ENCODE results near the gene SYT4.

DNA sequence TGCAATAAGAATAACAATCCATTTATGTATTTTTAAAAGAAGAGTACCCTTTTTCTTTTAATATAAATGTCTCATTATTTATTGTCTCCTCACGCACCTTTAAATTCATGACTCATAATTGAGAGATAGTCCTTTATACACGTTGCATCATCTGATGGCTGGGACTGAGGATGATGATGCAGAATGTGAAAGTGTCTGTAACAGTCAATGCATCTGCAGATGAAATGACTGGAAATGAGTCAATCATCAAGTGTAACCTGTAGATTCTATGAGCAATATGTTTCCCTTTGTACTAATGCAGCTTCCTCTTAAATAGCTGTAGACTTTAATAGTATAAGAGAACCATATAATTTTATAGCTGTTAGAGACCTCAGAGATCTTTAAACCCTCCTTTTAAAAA lies 26.1 kb upstream of the SYT4 start:
- TF ChIP-seq ATF2 (CRISPR knock-in tag; IDR thresholded peaks at IDR 0.05; ENCODE audit: borderline replicate concordance, low read depth) (no peak), ZNF532 (CRISPR knock-in tag; IDR thresholded peaks at IDR 0.05; ENCODE audit: borderline replicate concordance) (no peak), ZNF263 (CRISPR knock-in tag; IDR thresholded peaks at IDR 0.05; ENCODE audit: low read depth) (no peak)
- TF ChIP-seq, protein P1, sequence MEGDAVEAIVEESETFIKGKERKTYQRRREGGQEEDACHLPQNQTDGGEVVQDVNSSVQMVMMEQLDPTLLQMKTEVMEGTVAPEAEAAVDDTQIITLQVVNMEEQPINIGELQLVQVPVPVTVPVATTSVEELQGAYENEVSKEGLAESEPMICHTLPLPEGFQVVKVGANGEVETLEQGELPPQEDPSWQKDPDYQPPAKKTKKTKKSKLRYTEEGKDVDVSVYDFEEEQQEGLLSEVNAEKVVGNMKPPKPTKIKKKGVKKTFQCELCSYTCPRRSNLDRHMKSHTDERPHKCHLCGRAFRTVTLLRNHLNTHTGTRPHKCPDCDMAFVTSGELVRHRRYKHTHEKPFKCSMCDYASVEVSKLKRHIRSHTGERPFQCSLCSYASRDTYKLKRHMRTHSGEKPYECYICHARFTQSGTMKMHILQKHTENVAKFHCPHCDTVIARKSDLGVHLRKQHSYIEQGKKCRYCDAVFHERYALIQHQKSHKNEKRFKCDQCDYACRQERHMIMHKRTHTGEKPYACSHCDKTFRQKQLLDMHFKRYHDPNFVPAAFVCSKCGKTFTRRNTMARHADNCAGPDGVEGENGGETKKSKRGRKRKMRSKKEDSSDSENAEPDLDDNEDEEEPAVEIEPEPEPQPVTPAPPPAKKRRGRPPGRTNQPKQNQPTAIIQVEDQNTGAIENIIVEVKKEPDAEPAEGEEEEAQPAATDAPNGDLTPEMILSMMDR (IDR thresholded peaks at IDR 0.05), result no peak

All from WTC11 (cell line).